Cortex of kidney (tissue), 1 donor: Measurements from ENCODE around the gene CST7.
"Not testable (repeated sequence)": the region's sequence is repeated elsewhere in the genome, so short reads cannot be mapped to it uniquely, and the experiment has no call there.

Experiments used
- DNase-seq: peaks from one replicate; lab custom pipeline; 2025; lab: John Stamatoyannopoulos, UW

The CST7 gene

DNA sequence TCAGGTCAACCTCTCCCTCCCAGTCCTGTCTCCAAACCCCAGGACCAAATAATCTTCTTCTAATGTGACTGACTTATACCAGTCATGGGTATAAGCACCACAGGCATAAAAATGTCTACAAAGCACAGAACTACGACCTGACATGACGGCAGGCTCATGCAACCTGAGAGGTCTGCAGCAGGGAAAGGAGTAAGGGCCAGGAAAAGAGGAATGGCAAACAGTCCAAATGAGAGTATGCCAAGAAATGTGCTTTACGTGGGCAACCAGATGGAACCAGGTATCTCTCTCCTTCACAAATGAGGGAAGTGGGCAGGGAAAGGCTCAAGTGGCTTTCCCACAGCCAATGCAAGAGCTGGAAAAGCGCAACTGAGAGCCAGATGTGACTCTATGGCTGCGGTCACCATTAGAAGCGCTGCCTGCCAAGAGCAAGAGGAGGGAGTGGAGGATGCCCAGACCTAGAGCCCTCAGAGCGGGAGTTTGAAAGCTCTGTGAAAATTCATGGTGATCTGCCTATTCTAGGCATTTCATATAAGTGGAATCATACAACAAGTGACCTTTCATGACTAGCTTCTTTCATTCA lies 37.5 kb downstream of the CST7 start:
- no peak for DNase-seq

DNA sequence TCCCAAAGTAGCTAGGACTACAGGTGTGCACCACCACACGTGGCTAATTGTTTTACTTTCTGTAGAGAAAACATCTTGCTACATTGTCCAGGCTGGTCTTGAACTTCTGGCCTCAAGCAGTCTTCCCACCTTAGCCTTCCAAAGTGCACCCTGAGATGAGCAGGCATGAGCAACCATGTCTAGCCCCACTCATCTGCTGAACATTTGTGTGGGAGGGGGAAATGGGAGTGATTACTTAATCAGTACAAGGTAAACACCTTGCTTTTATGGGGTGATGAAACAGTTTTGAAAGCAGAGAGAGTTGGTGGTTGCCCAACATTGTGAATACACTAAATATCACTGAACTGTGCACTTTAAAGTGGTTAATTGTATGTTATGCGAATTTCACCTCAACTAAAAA lies 38.2 kb downstream of the CST7 start:
- no peak for DNase-seq

DNA sequence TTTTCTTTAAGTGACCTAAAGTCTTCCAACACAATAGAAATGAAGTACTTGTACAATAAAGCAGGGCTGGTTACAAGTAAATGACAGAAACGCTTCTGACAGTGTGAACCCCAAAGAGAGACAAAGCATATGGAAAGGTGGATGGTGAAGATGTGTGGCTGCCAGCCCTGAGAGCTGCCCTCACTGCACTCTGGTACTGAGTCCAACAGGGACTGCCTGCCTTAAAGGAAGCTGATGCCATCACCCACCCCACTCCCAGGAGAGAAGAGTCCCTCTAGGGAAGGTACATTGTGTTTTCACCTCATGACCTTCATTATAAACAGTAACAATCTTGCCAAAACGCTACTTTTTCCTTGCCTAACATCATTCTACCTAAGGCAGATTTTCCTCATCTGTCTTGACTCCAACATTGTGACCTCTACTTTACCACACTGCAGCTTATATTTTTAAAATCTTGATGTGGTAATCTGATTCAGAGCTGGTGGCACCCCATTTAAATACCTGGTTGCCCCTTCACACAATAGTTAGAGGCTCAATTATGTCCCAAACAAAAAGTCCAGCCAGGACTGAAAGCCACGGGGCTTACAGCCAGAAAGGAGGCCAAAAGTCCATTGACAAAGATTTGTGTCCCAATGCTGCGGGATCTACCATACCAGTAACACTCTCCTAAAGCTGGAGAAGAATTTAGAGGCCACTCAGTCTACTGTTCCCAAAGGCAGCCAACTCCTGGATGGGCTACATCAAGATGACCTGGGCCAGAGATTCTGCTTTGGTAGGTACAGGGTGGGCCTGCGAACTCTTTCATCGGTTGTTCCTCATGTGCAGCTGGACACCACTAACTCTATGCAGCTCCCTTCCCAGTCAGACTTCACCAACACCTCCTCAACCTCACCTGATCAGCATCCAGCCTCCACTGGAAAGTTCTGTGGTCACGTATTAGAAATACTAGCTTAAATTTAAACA lies 39.1 kb downstream of the CST7 start:
- no peak for DNase-seq

DNA sequence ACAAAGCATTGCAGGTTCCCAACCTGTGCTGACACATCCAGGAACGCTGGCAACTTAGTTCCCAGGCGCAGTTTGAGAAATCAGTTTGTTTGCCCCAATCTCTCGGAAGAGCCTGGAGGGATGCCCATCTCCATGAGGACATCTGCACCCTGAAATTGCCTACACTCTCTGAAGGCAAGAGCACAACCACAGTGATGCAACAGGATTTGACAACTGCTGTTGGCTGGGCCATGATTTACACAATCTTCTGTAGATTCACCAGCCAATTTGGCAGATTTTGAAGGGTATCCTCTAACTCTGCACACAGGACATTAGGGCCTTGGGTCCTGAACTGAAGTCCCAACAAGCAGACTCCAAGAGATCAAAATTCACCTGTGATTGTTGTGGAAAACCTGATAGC lies 40.1 kb downstream of the CST7 start:
- DNase-seq, result no peak

DNA sequence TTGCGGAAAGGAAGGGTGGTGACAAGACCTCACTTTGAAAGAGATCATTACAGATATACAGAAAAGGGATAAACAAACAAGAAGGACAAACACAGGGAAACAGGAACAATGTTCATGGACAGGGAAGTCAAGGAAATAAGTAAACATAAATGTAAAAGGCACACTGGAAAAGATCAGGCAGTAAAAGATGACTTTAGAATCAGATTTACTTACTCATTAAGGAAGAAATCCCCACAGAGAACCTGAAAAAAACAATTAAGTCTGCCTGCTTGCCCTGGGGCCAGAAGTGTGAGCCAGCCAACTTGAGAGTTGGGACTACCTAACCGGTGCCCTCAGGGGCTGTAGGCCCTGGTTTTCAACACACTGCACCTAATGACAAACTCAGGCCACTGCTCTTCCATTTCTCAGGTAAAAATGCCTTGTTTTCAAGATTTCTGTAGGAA lies 41.8 kb downstream of the CST7 start:
- DNase-seq, result no peak

DNA sequence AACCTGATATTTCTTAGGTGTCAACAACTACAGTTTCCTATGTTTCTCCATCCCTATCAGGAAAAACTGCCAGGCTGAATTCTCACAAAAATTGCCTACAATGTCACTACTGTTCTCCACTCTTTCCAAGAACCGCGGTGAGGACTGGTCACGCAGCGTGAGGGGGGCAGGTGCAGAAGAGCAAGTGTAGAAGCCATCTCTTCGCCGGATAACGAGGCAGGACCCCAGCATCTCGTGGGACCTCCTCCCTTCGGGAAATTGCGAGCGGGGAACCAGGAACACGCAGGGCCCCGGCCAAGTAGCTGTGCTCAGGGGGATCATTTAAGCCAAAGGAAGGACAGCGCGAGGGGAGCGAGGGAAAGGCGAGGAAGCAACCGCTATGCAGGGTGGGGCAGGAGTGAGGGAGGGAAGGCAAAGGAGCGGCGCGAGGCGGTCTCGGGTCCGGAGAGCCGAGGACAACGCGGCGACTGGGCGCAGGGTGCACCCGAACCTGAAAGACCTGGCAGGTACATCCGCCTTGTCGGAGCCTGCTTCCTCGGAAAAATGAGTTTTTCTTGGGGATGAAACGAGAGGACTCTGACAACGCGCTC lies 42.9 kb downstream of the CST7 start:
- DNase-seq, result no peak

DNA sequence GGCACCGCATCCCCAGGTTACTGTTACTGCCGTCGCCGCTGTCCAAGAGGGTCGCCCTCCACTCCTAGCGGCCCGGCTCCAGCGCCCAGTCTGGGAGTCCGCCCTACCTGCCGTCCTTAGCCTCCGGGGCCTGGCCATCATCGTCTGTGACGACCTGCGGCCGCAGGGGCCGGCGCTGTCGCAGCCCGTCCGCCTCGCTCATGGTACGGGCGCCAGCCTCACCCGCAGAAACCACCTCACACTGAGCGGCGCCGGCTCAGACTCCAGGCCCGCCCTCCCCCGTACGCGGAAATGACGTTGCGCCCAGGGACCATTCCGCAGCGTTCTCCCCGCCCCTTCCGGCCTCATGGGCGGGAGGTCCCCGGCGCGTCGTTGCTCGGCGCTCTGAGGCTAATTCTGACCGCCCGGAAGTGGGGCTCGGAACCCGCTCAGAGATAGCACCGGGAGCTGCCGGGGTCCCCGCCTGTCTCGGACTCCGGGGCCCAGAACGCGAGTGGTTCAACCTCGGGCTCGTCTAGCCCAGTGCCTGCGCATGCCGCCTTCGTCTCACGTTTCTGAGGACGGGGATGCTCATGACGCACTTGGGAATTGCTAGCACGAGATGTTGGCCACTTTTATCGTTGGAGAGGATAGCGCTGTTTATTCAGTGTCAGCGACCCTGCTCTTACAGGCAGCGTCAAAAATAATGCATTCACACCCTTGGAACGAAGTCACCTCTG lies 43.6 kb downstream of the CST7 start, which contains the start of gene APMAP:
APMAP (minus strand) TSS at position 265 of the 719 bp plus-strand sequence; CDS start at position 202, 63 bp downstream.
- DNase-seq, result no peak

DNA sequence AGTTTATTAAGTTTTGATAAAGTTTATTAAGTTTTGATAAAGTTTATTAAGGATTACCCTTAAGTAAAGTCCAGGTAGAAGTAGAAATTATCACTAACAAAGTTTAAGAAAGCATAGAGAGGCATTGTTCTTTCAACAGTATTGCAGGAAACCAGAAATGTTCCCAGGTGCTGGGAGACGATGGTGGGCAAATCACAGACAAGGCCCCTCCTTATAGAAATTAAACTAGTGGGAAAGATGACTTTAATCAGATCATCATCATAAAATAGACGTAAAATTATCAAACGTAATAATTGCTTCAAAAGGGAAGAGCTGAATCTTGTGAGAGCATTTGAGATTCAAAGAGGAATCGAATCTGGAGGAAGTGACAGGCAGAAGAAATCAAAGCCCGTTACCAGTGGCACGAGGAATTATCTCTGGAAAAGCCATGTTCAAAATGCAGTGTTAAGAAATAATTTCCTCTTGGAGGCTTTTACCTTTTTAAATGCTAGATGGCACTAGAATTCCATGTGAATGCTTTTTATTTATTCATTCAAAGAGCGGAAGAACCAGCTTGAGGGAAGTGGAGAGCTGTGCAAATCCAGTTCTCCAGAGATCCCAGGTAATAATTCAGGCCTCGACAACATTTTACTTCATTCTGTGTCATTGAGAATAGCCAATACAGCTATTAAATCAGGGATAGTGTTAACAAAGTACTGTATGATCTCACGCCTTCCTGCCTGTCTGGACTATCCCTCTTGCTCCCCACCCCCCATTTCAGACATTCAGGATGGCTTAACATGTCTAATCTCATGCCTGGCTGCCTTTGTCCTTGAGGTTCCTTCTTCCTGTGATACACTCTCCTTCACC lies 44.5 kb downstream of the CST7 start:
- no peak for DNase-seq

DNA sequence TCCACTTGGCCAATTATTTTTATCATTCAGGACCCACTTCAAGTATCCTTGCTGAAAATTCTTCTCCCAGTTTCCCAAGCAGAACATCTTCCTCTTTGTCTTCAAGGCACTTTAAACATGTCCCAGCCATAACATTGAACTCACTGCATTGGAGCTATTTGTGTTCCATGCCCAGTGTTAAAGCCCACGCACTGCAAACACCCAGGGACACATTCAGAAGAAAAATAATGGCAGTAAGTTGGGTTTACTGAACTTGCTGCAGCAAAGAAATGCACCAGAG lies 45.1 kb downstream of the CST7 start:
- no peak for DNase-seq

DNA sequence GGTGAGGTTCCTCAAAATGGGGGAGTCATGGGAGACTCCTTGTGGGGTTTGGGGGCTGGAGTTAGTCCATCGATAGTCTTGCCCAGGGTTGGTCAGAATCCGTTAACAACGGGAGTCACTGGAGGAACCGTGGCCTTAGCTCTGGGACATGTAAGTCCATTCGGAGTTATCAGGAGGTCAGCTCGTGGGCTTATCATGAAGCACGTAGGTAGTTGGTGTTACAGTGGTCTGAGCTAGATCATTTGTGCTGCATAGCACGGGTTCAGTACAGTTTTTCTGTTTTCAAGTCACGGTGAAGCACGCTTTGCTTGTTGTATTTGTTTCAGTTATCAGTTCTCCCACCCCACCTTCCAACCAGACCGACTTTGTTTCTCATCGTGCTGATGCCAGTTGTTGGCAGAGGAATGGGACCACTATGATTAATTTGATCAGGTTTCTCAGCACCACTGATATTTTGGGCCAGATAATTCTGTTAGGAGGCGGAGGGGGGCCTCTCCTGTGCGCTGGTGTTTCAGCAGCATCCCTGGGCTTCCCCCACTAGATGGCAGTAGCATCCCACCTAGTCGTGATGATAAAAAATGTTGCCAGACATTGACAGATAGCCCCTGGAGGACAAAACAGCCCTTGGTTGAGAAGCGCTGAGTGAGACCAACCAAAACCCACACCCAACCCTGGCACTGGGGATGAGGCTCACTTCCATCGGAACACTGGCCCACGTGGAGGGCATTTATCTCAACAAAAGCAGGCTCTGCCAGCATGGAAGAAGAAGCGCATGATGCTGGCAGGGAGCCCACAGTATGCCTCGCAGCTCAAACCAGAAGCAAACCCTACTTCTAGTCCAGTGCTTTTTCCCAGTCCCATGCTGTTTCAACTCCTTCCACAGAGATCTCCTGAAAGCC lies 45.6 kb downstream of the CST7 start:
- DNase-seq, result no peak

DNA sequence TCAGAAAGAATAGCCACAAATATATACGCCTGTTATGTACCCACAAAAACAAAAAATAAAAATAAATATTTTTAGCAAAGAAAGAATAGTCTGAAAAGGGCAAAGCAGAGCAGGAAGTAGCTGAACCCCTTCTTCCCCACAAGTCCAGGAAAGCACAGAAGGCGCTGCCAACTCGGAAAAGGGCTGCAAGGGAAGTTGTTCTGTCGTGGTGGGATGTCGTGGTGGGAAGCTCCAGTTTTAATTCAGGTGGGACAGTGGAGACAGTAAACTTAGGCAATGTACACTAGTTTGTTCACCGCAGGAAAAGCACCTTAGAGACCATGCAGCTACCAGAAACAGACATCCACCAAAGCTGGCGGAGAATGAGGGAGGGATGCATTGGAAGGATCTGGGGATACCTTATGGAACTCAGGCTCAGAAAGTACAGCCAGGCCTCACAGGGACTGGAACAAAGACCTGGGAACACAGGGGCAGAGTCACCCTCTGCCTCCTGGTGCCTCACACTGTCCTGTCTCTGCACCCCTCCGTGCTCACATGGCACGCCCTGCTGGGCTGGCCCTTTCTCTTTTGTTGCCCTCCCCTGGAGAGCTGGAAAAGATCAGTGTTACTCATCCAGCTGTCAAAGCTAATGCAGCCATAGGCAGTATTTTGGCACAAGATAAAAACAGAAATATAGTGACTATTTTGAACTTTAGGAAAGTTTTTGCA lies 46.8 kb downstream of the CST7 start:
- DNase-seq, result no peak

DNA sequence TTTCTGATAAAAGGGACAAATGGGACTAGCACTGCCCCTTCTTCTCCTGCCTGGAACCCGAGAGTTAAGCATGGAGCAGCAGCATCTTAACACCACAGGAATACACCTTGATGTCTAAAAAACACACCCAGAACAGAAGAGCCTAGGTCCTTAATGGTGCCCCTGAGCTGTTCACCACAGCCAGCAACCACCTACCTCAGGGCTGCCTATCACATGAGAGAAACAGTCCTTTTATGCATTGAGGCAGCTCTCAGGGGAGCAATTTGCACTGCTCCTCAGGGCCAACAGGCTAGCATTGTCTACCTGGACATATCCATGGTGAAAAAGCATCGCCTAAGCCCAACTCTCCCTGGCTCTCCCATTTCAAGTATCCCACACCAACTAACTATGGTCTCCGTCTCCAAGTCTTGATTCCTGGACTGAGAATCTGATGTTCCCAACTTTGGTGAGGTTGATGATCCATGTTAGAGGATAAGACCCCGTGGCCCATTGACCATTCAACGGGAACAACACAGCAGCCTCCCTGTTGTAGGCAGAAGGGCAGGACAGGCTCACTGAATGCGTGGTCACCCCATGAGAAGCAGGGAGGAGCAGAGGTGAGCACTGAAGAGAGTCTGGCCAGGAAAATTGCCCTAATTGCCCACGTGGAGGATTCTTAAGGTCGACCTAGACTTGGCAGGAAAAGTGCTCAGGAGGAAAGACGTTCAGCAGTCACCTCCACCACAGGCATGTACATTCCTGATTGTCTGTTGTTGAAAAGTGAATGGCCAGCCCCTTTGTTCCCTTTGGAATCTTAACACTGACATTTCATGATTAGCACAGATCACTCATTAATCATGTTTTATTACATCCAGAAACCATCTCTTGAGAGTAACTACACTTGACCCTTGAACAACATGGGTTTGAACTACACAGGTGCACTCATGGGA lies 47.6 kb downstream of the CST7 start:
- no peak for DNase-seq

DNA sequence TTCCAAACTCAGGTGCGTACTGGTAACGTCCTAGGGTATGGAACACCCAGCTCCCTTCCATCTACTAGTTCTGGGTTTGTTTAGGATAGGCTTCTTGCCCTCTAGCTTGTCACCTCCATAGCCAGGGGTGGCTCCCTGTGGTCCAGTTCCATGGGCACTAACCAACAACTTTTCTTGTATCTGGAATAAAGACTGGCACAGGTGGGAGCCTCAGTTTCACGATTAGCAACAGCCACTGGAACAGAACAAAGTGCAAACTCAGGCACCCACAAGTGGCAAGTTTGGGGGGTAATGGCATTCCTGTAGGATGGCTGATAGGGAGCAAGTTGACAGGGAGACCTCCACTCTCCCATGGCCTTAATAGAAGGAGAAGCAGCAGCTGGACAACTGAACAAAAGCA lies 49.1 kb downstream of the CST7 start:
- DNase-seq, result no peak

DNA sequence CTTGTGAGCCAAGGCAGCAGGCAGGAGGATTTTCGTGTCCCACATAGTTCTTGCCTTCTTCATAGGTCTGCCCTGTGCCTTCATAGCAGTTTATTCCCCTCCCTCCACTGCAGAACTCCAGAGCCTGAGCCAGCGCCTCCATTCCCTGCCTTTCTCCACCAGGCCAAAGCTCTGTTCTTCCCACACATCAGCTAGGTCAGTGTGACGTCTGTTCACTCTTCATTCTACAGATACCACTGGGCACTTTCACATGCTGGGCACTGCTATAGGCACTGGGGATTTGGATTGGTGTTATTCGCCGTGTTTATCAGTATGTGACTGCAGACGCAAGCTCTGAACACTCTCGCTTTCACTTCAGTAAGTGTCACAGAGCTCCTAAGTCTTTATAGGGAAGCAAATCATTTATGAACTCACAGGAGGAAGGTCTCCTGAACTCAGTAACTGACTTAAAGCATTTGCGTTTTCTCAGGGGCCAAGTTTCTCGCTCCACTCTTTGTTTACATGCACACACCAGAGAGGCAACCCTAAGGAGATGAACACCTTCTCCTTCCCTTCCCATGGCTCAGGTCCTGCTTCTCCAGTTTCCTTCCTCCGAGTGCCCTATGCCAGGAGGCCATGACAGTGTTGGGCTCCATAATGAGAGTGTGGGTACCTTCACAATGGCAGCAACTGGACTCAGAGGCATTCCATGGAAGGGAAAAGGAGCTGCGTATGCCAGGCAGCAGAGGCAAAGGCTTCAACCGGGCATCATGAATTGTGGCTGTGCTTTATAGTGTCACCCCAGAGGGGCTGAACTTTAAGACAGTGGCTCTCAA lies 49.8 kb downstream of the CST7 start:
- no peak for DNase-seq

DNA sequence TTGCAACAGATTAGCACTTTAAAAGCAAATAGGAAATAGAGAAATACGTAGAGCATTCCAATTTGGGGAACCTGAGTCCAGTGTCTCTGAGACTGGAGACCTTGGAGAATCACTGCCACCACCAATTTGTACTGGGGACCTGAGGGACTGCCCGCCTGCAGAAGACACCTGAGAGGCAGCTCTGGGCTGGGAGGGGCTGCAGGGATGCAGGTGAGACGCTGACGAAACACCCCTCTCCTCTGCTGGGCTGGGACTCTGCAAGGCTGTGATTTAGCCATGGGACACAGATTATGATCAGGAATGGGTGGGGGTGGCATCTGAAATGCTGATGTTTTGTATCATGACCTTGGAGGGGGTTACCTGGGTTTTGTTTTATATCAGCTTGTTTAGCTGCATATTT lies 50.5 kb downstream of the CST7 start:
- no peak for DNase-seq

DNA sequence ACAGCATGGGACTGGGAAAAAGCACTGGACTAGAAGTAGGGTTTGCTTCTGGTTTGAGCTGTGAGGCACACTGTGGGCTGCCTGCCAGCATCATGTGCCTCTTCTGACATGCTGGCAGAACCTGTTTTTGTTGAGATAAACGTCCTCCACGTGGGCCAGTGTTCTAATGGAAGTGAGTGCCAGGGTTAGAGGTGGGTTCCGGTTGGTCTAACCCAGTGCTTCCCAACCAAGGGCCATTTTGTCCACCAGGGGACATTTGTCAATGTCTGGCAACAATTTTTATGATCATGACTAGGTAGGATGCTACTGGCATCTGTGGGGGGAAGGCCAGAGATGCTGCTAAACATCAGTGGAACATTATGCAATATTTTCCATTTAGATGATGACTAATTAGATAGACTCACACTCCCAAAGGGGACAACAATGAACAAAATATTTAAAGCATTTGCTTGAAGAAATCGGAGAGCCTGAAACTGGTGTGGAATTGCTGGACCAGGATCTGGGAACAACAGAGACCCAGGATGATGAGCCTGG lies 51.3 kb downstream of the CST7 start:
- DNase-seq, result no peak

DNA sequence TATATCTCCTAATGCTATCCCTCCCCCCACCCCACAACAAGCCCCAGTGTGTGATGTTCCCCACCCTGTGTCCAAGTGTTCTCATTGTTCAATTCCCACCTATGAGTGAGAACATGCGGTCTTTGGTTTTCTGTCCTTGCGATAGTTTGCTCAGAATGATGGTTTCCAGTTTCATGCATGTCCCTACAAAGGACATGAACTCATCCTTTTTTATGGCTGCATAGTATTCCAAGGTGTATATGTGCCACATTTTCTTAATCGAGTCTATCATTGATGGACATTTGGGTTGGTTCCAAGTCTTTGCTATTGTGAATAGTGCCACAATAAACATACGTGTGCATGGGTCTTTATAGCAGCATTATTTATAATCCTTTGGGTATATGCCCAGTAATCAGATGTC lies 52.3 kb downstream of the CST7 start:
- not testable (repeated sequence) for DNase-seq

DNA sequence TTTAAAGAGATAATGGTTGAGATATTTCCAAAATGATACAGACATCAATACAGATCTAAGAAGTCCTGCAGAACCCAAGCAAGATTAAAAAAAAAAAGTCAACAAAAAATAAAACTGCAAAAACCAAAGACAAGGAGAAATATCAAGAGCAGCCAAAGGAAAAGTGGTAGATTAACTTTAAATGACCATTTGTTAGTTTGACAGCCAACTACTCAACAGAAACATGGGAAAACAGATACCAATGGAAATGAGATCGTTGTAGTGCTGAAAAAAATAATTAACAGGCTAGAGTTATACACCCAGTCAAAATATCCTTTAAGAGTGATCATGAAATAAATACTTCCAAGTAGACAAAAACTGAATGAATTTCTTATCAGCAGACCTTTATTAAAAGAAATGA lies 53.9 kb downstream of the CST7 start:
- no peak for DNase-seq
